ENCODE data around the gene ACTN4. TPM values are rescaled to one million over a fixed set of nuclear protein-coding genes. Genes with fewer than 3 reads are reported as not detected.

ACTN4 gene
- total RNA-seq, 1 experiment from 2014 or later: 506 TPM

GRCh38 chr19:38726761-38727301 is 79.4 kb downstream of the ACTN4 start (continued):
- TF ChIP-seq ATF2 (CRISPR knock-in tag; IDR thresholded peaks at IDR 0.05; ENCODE audit: borderline replicate concordance, low read depth) (no peak), RELA (CRISPR knock-in tag; IDR thresholded peaks at IDR 0.05; ENCODE audit: borderline replicate concordance) (no peak), FOXP1 (CRISPR knock-in tag; IDR thresholded peaks at IDR 0.05; ENCODE audit: borderline replicate concordance) (no peak), NFATC4 (CRISPR knock-in tag; IDR thresholded peaks at IDR 0.05) (no peak), ERG (CRISPR knock-in tag; IDR thresholded peaks at IDR 0.05) (no peak)

- Mint-ChIP-seq H3K27me3 (ENCODE audit: low read depth) (no peaks in the 10 kb centered on the region), H3K9me3 (no peaks in the 10 kb centered on the region), H3K4me3 (no peak overlapping the region), H3K36me3 (peaks cover 44% of the 10 kb centered on the region), H3K4me1 (peaks cover 3% of the 10 kb centered on the region), H3K27ac (no peak overlapping the region)
- ChIA-PET CTCF (interaction anchor here (1.2 kb wide), 1 partner anchor 8 kb away, joined by 7 read pairs; no protein-coding TSS in a partner anchor), POLR2A (no interaction called here)
- TF ChIP-seq USF1 (CRISPR knock-in tag; IDR thresholded peaks at IDR 0.05): no peak
- TF ChIP-seq AR (CRISPR knock-in tag; IDR thresholded peaks at IDR 0.05): no peak
- no peak for TF ChIP-seq ERG (CRISPR knock-in tag; IDR thresholded peaks at IDR 0.05)
- no peak for TF ChIP-seq ZNF281 (CRISPR knock-in tag; IDR thresholded peaks at IDR 0.05)
- no peak for TF ChIP-seq CTCF (IDR thresholded peaks at IDR 0.05)
- no peak for TF ChIP-seq FOXP1 (CRISPR knock-in tag; IDR thresholded peaks at IDR 0.05; ENCODE audit: borderline replicate concordance)
- no peak for TF ChIP-seq KAT7 (CRISPR knock-in tag; IDR thresholded peaks at IDR 0.05; ENCODE audit: borderline replicate concordance)
- DNase-seq (ENCODE audit: low spot score): no peak
- no peak for ATAC-seq
Measured at GRCh38 chr19:38727306-38727867, 79.9 kb downstream of the ACTN4 start.
